IPS-NIHi11 (cell line): ENCODE results near the gene WASF2.
A peak's percentile ranks its signal among the peaks of the same experiment; 100 is the strongest.

Source experiments
- DNase-seq: peaks from one replicate; pipeline ENCODE4 v3.0.0; 2012; ENCODE audit warnings: mixed read lengths, low spot score

Gene WASF2

DNA sequence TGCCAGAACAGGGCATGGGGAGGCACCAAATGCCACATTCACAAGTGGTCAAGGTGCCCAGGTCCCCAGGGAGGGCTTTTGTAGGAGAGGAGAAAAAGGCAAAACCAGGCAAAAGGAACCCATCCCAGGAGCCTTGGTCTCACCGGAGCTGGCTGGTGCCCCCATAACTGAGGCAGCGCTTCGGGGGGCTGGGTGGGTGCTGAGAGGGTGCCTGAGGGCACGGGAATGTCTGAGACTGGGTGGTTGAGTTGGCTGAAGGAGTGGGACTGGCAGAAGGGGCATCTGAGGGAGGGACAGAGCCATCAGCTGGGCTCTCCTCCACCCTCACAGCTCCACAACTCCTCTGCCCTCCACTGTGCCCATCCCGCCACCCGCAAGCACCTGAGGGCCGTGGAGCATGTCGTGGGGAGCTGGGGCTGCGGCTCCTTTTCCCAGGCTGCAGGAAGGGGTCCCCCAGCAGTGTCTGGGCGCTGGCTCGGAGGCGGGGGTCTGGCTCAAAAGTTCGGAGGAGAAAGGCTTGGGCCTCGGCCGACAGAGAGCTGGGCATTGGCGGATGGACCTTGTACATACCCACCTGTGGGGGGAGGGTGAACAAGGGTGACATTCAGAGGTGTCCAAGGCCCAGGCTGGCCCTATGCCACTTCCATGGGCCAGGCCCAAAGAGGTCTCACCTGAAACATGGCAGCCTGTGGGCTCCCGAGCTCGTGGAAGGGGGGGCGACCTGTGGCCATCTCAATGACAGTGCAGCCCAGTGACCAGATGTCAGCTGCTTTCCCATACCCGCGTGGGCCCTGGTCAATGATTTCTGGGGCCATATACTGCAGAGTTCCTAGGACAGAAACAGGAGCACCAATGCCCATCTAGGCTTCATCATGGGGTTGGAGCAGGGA is 131.7 kb downstream of the WASF2 start:
- no peak for DNase-seq

DNA sequence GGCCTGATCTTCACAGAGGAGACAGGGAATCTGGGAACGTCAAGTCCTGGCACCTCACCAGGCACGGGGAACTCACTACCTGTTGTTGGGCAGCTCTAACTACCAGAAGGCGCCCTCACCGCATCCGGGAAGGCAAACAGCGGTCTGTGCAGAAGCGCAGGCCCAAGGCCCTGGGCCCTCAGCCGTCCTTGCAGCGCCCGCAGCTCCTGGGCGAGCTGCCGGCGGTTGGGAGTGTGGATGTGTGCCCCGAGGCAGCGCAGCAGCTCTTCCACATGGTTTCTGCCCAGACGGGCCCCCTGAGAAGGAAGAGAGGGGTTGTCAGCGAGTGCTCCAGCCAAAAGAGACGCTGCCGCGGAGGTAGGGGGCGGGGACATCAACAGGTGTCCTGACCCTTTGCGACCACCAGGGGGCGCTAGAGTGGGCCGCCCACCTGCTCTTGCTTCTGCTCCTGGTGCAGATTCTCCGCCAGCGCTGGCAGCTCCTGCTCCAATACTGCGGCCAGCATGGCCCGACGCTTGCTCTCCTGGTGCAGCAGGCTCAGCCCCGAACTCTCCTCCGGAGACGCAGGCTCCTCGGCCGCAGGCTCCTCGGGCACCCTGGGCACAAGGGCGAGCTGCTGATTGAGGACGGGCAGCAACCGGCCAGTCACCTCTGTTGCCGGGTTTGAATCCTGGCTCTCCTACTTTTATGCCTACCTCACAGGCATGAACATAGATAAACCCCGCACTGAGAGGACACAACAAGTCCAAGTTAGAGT is 132.5 kb downstream of the WASF2 start:
- DNase-seq: peak; percentile 92

DNA sequence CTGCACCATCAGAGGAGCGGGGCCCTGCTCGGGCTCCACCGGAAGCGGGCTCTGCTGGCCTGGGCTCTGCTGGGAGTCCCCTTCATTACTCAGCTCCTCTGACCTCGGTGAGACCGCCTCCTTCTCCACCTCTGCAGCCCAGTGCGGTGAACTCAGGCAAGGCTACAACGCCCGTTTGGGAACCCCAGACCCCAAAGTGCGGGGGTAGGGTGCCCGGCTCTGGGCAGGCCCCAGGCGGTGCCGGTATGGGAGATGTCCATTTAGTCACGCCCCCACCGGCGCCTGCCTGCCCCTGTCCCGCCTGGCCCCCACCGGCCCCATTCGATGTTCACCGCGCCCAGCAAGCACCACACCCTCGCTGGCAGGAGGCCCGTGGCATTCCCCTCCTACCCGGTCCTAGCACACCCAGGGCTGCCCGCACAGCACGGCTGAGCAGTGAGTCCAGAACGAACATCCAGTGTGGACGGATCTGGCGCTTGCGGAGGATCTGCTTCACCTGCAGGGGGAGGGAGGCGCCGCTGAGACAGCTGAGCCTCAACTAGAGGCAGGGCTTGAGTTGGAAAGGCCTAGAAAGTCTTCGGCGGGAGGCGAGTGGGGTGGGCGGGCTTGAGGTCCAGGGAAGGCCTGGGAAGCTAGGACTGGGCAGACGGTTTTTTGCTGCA is 133.2 kb downstream of the WASF2 start:
- no peak for DNase-seq

DNA sequence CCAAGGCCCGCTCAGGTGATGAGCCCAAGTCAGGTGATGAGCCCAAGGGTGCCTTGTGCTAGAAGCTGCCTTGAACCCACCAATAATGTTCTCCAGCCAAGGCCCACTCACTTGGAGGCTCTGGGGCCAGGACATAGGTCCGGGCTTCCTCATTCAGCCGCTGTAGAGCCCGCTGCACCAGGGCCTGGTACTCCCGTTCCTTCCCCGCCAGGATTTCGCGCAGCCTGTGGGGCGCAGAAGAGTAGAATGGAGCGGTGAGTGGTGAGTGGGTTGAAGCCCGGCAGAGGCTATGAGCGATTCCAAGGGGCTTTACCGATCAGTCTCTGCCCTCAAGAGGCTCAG is 133.7 kb downstream of the WASF2 start:
- DNase-seq: no peak

DNA sequence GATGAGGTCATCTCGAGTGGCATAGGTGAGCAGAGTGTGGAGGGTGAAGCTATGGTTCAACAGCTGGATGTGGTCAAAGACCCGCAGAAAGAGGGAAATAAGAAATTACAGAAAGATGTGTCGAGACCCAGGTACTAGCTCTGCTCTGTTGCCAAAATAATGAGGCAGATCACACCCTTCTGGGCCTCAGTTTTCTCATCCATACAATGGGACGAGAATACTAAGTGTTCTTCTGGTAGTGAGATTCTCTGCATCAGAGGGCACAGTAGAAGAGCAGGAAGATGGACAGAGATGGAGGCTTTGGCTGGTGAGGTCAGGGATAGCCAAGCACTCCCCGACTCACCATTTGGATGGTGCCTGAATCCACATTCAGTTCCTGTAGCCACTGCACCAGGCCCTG is 134.3 kb downstream of the WASF2 start:
- no peak for DNase-seq
